Right ventricle myocardium inferior (tissue), 1 donor: ENCODE data around the gene EYA2. TPM values are rescaled to one million over a fixed set of nuclear protein-coding genes. Genes with fewer than 3 reads are reported as not detected.

Experiments used
- ATAC-seq: fragments of 200-7000 bp; cut with Tn5 transposase; one replicate; pipeline ENCODE4 v1.9.1; 2020; ENCODE audit warnings: mild to moderate bottlenecking, moderate library complexity
- DNase-seq: peaks from one replicate; pipeline ENCODE4 v3.0.0; 2021; ENCODE audit errors: missing footprints
- intact Hi-C: fragments of 100-400 bp; cut with DNase I; formaldehyde crosslinking; loops from one replicate; pipeline ENCODE4 v1.11.0; 2022
- total RNA-seq: library from RNA; stranded (reverse); fragmentation: NEBNext Ultra II Directional; extraction: Animal tissue kit (Norgen Biotek cat#: 25700); gene quantifications from one replicate; pipeline ENCODE4 v1.2.1, GENCODE V29; 2021
- donor health status: DM: no; HTN: yes; CAD: no; lungs with severe emphysema.

The EYA2 gene
- total RNA-seq, 1 donor from 2014 or later = 1.5 TPM

DNA sequence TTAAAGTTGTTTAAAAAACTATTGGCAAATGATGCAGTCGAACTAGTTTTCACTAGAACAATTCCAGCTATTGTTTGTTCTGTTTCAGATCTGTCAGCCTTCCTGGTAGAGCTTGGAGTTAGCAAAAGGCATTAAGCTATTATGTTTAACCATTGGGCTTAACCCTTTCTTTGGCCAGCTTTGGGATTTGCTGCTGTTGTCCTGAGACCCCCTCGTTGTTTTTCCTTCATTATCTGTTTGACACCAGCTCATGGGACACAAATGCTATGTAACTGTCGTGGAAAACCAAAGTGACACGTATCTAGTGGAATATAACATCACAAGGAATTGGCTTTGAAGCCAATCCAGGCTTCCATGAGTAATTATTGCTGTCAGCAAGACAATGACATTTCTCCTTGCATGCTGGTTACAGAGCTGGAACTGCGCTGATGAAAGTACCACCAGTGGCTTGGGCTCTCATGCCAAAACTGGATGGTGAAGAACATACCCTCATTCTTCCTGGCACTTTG lies 96.0 kb downstream of the EYA2 start:
- intact Hi-C loops = no loop called here
- no peak for ATAC-seq

GRCh38 chr20:46991168-46991567 lies 96.5 kb downstream of the EYA2 start:
- ATAC-seq (no peak), DNase-seq (no peak)
- intact Hi-C loops = no loop called here

More for the DNA sequence above, 96.0 kb downstream of the EYA2 start:
- DNase-seq = no peak

DNA sequence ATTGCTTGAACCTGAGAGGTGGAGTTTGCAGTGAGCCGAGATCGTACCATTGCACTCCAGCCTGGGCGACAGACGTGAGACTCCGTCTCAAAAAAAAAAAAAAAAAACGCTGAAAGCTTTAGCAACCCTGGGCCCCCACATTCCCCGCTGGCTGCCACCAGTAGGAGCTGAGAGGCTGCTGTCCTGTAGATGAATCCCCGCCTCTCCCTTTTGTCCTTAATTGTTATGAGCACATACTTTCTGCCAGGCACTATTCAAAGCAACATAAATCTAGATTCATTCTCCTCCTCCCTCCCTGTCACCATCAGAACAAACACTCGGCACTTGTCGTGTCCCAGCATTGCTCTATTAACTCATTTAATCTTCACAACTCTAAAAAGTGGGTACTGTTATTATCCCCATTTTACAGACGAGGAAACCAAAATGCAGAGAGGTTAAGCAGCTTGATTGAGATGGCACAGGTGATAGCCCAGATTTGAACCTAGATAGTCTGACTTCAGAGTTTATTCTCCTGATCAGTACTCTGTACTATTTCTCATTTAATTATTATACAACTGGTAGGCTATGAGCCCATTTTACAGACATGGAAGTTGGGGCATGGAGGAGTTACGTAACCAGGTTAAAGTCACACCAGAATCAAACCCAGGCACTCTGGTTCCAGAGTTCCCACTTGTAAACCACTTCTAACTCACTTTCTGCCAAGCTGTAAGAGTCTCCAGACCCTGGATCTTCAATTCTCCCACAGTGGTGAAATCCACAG lies 97.4 kb downstream of the EYA2 start:
- DNase-seq (no peak), ATAC-seq (no peak)
- intact Hi-C loops = no loop called here

DNA sequence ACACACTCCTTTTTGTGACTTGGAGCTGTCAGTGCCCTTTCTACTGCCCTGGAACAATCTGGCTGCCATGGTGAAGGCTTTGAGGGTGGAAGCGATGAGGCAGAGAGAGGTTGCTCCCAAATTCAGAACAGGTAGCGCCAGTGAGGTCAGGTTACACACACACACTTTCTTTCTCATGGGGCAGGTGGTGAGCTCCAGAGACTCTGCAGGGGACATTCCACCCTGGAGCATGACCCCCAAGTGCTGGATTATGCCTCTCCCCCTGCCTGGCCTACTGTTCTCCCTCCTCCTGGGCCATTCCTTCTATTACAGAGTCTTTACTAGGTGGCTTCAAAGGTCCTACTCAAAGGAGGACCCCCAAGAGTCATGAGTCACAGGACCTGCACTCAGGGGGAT lies 98.0 kb downstream of the EYA2 start:
- intact Hi-C loops = no loop called here
- ATAC-seq (no peak), DNase-seq (no peak)

DNA sequence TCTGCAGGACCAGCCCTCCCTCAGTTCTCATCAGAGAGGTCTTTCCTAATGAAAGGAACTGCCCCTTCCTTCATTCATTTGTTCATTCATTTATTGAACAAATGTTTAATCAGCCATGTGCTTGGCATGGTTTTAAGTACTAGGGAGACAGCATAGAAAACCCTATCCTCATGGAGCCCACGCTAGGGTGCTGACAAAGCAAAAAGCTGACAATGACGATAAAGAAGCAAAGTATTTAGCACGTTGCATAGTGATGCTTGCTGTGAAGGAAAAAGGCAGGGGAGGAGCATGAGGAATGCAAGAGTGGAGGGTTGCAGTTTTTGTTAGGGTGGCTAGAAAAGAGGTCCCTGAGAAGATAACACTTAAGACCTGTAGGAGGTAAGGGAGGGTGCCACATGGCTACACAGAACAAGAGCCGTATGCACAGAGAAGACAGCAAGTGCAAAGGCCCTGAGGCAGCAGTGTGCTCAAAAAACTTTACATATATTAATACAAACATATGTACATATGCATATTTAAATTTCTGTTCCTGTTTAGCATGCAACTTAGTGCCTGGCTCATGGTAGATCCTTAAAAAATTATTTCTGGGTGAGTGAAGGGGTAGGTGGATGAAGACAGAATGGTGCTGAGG lies 98.9 kb downstream of the EYA2 start:
- no peak for DNase-seq
- intact Hi-C loops = no loop called here

GRCh38 chr20:46994341-46994740 lies 99.7 kb downstream of the EYA2 start:
- intact Hi-C loops = no loop called here
- DNase-seq (no peak), ATAC-seq (no peak)

More for the DNA sequence above, 98.9 kb downstream of the EYA2 start:
- ATAC-seq = no peak

DNA sequence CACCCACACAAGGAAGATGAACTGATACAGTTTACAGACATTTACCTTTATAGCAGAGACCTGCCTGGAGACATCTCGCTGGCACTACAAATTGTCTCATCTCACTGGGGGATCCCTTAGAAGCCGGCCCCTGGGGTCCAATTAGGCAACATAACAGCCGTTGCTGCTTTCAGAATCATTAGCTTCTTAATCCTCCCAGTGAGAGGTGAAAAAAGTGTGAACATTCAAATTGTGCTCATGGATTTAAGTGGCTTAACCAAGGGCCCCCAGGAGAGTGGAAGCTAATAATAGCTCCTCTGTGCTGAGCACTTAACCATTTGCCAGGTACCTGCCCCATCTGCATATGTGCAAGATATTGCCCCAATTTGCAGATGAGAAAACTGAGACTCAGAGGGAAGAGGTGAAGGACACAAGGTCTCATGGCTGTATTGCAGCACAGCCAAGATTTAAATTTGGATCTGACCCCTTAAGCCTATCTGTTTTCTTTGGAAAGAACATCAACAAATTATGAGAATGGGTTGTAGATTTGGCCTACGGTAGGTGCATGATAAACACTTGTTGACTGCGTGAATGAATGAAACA lies 101.0 kb downstream of the EYA2 start:
- ATAC-seq (no peak), DNase-seq (no peak)
- intact Hi-C loops = no loop called here

GRCh38 chr20:46997187-46997586 lies 102.5 kb downstream of the EYA2 start:
- DNase-seq (no peak), ATAC-seq (no peak)
- intact Hi-C loops = no loop called here

DNA sequence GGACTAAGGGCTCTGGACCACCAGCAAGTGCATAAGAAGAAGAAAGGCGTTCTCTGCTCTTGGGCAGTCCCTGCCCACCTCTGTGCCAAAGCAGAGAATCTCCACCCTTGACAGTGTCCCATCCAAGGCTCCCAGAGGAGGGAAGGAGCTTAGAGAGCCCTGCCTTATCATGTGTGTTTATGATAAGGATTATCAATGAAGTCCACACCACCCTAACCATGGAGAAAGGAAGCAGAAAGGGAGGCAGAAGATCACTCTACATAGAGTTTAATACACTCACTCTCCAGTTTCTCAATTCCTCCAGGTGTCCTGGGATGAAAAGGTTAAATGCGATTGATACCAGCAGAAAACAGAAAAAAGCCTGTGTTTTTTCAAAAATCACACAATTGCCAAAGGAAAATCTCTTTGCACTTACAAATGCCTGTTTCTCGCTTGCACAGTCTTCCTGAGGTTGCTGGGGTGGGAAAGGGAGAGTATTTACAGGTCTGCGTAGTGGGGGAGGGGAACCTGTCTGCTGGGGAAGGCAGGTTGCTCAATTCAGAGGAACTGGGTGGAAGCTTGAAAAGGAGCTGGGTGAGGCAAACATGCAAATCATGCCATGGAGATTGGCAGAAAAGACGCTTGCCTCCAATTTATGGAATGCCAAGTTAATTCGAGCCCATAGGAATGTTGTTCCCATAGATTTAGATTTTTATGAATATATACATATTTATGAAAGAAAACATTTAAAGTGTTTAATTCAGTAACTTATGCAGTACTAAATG lies 104.0 kb downstream of the EYA2 start:
- intact Hi-C loops = no loop called here
- ATAC-seq (no peak), DNase-seq (no peak)

GRCh38 chr20:46999801-47000465 lies 105.3 kb downstream of the EYA2 start:
- intact Hi-C loops = no loop called here
- ATAC-seq (no peak), DNase-seq (no peak)

- ATAC-seq = no peak
- intact Hi-C loops = no loop called here
- no peak for DNase-seq
Observed at GRCh38 chr20:47003223-47003622, 108.6 kb downstream of the EYA2 start.

- intact Hi-C loops = no loop called here
- DNase-seq (no peak), ATAC-seq (no peak)
Observed at GRCh38 chr20:47004179-47004578, 109.5 kb downstream of the EYA2 start.

DNA sequence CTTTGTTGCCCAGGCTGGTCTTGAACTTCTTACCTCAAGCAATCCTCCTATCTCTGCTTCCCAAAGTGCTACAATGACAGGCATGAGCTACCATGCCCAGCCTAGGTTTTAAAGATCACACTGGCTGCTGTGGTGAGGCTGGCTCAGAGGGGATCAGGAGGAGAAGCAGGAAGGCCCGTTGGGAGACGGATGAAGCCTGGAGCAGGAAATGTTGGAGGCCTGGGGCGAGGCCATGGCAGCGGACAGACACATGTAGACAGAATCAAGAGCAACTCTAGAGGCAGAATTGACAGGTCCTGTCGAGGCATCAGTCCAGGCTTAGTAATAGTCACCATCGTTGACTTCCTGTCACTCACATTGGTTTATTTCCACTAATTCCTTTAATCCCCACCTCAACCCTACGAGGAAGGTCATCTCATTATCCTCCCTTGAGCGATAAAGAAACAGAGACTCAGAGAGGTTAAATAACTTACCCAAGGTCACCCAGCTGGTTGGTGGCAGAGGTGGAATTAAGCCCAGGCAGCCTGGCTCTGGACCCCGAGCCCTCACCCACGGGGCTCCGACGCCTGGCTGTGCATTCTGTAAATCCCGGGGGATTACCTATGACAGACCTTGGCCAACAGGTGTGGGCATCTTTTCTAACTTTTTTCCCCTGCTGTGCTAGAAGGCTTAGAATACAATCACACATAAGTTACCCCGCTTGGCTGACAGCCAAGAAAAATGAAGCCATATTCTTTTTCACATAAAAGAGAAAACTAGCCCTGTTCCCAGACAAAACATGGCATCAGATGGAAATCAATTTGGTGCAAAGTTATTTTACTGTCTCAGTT lies 113.4 kb downstream of the EYA2 start:
- no peak for ATAC-seq
- DNase-seq = no peak
- intact Hi-C loops = no loop called here

- intact Hi-C loops = no loop called here
- ATAC-seq = no peak
- DNase-seq = no peak
Observed at GRCh38 chr20:47008842-47009518, 114.3 kb downstream of the EYA2 start.

DNA sequence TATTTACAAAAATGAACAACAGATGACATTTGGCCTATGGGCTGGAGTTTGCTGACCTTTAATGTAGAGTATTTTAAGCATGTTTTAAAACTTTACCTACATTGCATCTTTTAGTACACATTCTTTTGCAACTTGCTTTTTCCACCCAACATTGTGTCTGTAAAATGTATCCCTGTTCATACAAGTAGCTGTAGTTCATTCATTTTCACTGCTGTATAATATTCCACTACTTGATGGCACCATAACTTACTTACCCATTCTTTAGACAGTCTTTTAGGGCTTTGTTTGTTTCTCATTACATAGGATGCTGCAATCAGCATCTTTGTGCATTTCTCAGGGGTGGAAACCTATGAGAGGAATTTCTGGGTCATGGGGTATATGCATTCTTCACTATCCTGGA lies 115.1 kb downstream of the EYA2 start:
- DNase-seq = no peak
- no peak for ATAC-seq
- intact Hi-C loops = no loop called here

GRCh38 chr20:47011984-47012383 lies 117.3 kb downstream of the EYA2 start:
- ATAC-seq = no peak
- DNase-seq = no peak
- intact Hi-C loops = no loop called here

DNA sequence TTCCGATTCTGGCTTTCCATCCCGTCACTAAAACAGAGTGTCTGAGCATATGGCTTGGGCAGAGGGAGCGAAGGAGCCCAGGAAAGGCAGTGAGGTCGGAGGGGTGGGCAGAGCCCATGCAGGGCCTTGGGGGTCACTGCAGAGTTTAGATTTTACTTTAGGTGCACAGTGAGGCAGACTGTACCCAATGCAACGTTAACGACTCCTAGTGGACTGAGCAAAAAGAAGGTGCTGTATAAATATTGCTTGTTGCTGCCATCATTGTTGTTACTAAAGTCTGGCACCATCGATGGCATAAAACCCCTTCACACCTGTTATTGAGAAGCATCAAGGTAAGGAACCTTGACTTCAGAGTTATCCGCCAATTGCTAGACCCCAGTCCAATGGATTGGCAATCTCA lies 119.0 kb downstream of the EYA2 start:
- intact Hi-C loops = no loop called here
- ATAC-seq = no peak
- DNase-seq = no peak
